Activated T-helper 1 cell treated with Interleukin-2 at 50 U/mL for 16 hours (primary cell): Measurements from ENCODE around the gene FAM184A.
"Not testable (repeated sequence)": the region's sequence is repeated elsewhere in the genome, so short reads cannot be mapped to it uniquely, and the experiment has no call there.

Source experiments
- DNase-seq: peaks from one replicate; pipeline ENCODE4 v3.0.0-alpha.2; 2020; ENCODE audit warnings: low read depth

The FAM184A gene

DNA sequence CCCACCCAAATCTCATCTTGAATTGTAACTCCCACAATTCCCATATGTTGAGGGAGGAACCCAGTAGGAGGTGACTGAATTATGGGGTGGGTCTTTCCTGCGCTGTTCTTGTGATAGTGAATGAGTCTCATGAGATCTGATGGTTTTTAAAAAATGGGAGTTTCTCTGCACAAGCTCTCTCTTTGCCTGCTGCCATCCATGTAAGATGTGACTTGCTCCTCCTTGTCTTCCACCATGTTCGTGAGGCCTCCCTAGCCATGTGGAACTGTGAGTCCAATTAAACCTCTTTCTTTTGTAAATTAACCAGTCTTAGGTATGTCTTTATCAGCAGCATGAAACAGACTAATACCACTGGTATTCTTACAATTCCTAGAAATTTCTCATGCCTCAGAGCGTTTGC, 69.2 kb downstream of the FAM184A start:
- not testable (repeated sequence) for DNase-seq

DNA sequence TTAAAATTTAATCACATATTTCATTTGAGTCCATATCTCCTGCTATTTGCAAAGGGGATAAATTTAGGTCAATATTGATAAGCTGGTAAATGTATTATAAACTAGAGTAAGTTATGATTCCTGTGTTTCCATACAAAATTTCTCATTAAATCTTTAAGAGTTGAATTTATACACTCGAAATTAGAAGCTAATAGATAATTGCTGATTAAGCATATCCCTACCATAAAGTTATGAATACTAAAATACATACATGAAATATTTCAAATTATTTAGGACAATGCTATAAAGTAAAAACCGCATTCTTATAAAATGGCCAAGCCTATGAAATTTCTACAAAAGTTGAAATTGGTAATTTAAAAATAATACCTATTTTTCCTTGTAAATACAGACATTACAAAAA, 71.5 kb downstream of the FAM184A start:
- DNase-seq, result no peak

DNA sequence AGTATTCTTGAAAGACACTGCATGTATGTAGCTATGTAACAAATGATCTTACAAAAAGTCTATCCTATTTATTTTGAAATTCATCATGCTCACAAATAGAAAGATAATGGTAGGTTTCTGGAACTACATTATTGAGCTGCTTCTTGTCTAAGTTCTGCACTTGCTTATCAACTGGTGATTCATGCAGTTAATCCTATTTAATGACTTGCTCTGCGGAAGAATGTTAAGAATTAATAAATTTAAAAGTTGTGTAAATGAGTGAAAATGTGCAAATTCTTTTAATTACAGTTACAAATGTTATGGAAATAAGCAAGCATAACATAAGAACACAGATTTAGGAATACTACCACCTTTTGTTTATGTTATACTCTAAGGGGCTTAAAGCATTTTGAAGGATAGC, 76.4 kb downstream of the FAM184A start:
- DNase-seq, result no peak

DNA sequence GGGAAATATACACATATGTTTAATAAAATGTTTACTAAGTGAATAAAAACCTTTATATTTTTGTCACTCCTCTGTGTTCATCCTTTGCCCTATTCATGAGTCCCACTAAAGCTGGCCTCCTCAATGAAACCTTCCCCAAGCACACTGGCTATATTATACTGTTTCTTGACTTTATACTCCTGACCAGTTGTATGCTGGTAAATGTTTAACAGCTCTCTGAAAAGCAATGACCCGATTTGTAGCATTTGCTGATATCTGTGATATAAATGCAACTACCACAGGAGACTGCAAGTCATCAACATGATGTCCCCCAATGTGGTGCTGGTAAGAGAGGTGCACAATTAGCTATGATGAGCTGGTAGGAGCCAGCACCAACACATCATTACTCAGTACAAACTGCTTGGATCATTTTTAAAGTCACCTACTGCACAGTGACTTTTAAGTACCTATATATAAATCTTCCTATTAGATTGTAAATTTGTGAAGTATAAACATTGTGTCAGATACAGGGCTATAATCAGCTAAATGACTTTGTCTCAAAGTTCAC, 78.9 kb downstream of the FAM184A start:
- DNase-seq, result no peak

DNA sequence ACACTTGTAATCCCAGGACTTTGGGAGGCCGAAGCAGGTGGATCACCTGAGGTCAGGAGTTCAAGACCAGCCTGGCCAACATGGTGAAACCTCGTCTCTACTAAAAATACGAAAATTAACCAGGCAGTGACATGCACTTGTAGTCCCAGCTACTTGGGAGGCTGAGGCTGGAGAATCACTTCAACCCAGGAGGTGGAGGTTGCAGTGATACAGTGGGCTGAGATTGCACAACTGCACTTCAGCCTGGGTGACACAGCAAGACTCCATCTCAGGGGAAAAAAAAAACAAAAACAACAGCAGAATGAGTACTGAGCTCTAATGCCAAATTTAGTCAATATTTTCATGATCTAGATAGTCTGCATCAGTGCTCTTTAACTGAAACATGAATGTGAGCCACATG, 81.0 kb downstream of the FAM184A start:
- DNase-seq, result not testable (repeated sequence)

DNA sequence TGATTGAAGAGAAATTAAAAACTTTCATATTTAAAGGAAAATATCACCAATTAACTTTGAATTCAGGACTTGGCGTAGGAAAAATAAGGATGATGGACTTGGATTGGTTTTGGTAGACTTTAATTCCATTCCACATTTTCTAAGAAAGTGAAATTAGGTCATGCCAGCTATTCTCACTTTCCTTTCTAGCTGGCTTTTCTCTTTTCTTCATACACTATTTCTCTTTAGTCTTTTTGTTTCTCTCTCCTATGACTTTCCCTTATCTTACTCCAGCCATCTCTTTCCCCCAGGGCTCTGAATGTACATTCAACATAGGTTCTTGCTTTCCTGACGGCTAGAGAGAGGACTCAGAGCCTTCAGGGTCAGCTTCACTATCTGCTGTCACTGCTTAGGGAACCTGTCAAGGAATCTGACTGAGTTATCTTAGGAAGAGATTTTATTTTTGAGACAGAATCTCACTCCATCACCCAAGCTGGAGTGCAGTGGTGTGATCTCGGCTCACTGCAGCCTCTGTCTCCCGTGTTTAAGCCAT, 82.1 kb downstream of the FAM184A start:
- no peak for DNase-seq

DNA sequence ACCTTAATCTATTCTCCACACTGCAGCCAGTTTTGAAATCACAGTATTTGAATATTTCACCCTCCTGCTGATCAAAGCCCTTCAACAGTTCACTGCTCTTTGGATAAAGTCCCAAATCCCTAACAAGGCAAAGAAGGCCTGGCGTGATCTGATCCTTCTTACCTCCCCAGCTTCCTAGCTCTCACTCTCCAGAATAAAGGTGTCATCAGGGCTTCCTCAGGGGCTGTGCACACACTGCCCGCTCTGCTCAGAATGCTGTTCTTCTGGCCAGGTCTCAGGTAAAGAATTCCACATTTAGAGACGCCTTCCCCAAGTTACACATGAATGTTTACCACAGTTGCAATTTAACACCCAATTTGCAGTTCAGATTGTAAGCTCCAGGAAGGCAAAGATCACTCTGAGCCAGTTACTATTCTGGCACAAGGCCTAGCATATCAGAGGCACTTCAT, 84.6 kb downstream of the FAM184A start:
- no peak for DNase-seq

DNA sequence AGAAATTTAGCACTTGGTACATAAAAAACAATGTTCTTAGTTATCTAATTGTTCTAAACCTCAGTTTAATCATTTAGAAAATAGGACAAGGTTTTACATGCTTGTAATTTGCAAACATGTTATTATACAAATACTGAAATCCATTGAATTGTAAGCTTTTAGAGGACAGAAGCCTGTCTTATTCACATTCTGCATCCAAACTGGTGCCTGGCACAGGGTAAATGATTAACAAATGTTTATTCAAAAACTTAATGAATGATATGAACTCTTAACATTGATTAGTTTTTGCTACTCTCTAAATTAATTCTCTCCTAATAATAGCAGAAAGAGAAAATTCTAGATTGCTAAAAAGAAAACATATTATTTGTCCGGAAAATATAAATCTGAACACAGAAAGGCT, 85.1 kb downstream of the FAM184A start:
- DNase-seq, result no peak

DNA sequence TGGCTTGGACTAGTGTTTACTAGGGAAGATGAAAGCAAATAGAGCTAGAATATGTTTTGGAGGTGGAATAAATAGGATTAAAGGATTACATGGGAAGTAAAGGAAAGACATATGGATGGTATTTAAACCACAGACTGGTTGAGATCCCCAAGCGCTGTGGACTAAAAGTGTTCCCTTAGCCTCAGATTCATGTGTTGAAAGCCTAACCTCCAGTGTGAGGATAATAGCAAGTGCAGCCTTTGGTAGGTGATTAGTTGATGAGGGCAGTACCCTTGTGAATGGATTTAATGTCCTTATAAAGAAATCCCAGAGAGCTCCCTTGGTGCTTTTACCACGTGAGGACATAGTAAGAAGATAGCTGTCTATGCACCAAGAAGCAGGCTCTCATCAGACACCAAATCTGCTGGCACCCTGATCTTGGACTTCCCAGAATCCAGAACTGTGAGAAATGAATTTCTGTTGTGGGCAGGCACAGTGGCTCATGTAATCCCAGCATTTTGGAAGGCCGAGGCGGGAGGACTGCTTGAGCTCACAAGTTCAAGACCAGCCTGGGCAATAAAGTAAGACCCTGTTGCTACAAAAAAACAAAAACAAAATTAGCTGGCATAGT, 86.2 kb downstream of the FAM184A start:
- DNase-seq, result no peak

DNA sequence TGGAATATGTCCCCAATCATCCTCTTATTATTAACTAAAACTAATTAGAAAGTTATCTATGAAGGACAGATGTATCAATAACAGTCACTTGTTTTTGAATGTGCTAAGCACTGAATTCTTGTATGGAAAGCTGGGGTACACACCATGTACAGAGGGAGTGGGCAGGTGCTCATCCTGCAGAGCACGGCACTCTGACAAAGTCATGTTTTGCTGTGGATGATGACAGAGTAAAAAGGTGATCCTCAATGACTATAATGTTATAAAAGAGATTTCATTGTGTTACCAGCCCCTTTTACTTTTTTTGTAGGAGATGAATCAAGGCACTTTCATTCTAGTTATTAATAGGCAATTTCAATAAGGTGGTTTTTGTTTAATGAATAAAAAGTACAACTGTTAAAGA, 92.2 kb downstream of the FAM184A start:
- DNase-seq, result no peak

DNA sequence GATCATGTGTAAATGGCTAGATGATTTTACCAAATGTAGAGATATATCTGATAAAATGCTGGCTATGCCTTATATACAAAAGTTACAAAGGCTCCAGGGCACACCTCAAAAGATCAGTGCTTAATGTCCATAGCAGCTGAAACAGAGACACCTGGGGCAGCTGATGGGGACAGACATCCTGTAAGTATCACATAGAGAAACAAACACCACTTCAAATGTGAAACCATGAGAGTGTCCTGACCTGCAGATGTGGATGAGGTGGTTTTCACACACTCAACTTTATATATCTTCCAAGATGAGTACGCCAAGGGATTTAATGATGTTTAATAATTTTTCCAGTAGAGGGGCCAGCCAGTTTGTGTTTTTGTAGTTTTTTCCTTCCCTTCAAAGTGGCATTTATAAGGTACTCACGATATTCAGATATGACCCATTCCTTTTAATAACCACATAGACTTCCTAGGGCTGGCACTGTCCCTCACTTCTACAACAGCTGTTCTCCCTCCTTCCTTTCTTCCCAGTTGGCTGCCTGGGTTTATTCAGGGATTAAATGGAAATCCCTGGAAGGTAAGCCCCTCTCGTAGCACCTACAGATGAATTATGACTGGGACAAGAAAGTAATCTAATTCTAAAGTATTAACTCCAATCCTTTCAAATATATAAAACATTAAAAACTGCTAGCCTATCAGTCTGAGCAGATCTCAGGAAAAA, 93.2 kb downstream of the FAM184A start:
- no peak for DNase-seq

DNA sequence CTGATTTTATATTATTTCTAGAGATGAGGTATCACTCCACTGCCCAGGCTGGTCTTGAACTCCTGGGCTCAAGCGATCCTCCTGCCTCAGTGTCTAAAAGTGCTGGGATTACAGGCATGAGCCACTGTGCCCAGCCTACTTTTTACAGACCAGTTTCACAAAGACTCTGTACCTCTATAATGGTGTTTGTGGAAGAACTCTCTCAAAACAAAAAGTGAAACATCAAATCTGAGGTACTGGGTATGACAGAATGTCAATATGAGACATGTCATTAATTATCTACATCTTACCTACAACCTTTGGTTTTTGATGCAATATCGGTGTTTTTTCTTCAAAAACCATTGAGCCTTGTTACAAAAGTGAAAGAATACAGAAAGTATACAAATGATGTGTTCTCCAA, 94.1 kb downstream of the FAM184A start:
- no peak for DNase-seq

DNA sequence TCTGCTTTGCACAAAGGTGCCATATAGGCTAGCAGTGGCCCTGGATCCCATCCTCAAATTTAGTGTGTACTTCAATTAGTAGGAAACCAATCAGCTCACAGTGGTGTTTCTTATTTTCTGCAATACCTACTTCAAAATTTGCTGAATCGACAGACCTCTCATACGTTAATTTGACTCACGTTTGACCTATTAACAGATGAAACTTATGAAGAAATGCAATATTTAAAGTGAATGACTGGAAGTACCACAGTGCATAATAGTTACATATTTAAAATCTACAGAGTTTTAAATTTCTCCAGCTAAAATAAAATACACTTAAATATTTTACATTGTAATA, 95.9 kb downstream of the FAM184A start:
- no peak for DNase-seq

DNA sequence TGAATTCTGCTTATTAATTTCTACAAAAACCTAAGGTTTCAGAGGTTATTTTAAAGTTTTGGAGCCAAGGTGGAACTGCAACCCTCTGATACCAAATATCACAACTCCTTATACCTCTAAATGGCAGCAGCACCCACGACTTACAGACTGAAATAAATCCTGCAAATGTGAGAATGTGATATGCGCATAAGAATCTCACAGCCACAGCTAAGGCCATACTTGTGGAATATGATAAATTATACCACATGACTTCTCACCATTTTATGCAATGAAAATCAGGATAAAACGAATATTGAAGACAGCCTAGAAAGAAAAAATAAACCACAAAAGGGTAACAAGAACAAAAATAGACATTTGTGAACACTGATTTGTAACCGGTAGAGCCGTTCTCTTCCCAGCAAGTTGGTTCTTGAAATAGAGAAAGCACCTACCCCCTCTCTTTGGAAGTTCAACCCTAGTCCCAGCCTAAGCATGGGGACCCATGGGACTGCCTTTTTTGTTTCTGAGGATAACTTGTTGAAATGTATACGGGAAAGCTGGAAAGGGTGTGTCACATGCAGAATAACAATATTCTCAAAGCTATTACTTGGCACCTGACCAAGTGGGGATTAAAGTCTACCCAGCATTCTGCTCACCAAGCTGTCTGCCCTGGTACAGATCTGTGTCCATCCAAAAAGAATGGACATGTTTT, 96.4 kb downstream of the FAM184A start:
- no peak for DNase-seq

DNA sequence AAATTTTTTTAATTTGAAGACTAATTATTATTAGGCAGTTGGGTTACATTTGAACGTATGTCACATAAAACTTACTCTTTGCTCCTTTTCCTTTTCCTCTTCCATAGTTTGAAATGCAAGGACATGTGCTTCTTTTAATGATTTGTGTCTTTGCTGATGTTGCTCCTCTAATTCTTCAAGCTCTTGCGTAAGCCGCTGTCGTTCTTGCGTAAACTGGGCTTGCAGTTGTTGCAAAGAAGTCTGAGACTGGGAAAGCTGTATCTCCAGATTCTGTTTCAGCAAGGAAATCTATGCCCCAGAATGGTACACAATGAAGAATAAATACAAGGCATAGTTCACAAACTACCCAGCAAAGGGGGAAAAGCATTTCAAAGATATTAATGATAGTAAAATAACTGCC, 98.4 kb downstream of the FAM184A start:
- DNase-seq, result no peak

DNA sequence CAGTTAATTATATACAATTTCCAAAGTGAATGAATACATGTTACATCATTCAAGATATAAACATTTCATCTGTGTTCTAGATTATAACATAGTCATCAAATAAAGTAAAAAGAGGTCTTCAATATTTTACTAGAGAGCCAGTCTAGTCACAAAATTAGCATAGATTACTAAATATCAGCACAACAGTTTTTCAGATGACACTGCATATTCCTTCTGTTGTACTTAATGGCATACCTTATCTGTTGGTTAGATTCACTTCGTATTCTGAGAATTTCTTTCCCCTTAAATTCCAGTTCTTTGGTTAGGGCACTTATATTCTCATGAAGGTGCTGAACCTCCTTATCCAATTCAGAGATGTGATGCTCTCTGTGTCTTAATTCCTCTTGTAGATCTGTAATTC, 103.7 kb downstream of the FAM184A start:
- DNase-seq, result no peak

DNA sequence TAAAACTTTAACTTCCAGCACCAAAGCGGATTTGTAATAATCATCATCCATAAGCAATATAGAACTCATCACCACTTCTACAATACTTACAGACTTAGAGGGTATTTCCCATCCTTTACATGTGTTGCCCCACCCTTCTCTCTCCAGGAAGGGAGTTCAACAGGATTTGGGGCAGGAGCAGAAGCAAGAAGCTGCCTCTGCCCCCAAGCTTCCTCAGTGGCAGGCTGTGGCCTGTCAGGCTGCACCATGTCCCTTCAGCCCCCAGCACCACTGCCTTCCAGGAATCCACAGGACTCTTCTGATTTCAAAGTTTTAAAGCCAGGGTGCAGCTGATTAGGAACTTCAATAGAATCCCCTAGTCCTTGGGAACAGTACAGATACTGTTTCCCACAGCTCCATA, 106.8 kb downstream of the FAM184A start:
- DNase-seq, result no peak

DNA sequence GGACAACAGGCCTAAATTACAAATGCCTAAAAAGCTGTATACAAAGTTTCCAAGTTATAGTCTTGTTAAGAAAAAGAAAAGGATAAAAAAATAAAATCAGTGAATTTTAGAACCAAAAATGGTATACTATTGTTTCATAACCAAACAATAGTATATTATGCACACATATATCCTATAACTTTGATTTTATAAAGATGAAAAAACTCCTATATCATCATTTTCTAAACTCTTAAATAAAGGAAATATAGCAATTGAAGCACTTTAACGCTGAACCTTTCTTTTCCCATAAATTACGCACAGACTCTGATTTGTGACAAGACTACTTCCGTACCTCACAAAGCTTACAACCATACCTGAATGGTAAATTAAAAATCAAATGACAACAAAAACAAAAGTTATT, 107.6 kb downstream of the FAM184A start:
- DNase-seq, result no peak

DNA sequence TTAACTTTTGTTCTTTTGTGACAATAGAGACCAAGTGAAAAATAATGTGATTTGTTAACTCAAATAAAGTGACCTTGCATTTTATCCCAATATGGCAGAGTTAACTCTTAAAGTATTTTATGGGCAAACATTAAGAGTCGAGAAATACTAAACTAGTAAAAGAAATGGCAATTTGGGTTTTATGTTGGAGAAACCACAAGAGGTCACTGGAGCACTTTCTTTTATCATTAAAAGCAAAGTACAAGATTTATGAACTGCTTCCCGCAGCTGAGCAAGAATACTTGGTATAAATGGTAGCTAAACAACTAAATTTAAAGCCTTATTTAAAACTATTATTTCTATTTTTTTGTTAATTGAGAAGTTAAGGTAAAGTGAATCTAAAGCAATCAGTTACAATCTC, 110.0 kb downstream of the FAM184A start:
- no peak for DNase-seq

DNA sequence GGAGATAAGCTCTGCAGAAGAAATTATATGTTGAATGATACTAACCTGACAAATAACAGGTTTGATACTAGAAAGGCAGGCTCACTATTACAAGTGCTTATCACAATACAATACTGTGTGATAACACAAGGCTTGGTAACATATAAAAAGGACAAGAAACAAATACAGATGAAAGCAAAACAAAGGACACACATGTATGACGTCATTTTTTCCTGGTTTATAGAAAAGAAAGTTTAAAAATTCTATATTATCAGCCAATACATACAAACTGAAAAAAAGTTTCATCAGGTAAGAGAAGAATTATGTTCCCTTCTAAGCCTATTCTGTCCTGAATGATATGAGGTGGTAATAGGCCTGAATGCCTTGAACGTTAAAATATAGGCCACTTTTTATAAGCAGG, 111.2 kb downstream of the FAM184A start:
- no peak for DNase-seq

DNA sequence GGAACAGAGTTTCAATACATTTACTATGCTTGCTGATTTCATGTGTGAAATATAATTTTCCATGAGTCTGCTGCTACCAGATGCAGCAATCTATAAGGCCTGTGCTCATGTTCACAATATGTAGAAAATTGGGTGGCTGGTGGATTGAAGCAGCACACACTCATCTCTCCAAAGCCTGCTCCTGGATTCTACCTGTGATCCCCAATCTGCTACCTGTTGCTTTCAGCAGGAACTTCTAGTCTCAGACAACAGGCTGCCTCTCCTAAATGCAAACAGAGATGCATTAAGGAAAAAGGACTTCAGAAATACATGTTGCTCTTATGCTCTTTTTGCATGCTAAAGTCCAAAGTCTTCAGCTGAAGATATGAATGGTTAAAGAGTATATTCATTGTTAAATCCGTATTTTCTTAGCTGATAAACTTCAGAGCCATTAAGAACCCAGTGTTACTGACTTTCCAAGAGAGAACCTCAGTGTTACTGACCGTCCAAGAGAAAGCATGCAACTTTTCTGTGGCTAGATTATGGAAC, 112.6 kb downstream of the FAM184A start:
- no peak for DNase-seq

DNA sequence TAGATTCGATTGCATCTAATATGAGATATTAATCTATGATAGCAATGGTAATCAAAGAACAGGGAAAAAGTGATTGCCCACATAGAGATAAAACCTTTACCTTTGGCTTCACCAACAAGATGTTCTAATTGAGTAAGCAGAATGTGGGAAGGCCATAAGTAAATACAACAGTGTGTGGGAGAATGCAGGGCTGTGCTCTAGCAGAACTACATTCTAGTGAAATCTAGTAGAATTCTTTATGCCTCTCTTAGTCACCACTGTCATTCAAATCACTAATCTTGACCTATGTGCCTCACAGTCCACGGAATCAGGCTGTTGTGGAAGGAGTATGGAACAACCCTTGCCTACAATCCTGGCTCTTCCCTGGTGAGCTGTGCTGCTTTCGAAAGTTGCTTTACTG, 113.1 kb downstream of the FAM184A start:
- DNase-seq, result no peak

DNA sequence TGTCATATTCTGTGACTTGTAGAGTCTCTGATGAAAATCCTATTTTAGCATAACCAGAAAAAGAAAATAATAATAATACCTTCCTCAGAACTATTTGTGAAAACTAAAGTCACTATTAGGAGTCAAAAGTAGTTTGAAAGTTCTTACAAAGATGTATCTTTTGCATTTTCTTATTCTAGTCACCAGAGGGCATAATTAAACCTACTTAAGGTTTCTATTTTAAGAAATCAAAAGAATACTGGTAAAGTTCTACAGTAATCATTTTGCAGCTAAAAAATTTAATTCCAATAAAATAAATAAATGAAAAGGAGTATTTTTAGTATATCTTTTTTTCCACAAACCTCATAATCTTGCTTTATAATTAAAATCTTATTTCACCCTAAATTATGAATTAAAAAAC, 115.5 kb downstream of the FAM184A start:
- no peak for DNase-seq
